ENCODE results near the gene CHMP4A. TPM values are rescaled to one million over a fixed set of nuclear protein-coding genes. Genes with fewer than 3 reads are reported as not detected.

CHMP4A gene
- total and polyA plus RNA-seq, 2 of the 13 experiments (the other 11 are each of a cell fraction or from before 2014, with no cell fraction given) = 83.6 to 113 TPM

GRCh38 chr14:24215495-24216344 lies 2.4 kb upstream of the CHMP4A start, which contains the start of gene MDP1 (continued):
- TF ChIP-seq NR0B2 (CRISPR knock-in tag; IDR thresholded peaks at IDR 0.05) (peak; percentile 97), ZNF10 (CRISPR knock-in tag; IDR thresholded peaks at IDR 0.05; ENCODE audit: borderline replicate concordance, low read depth) (peak; percentile 46; the same call in 1 of the 2 replicates), ZNF441 (CRISPR knock-in tag; IDR thresholded peaks at IDR 0.05; ENCODE audit: borderline replicate concordance) (peak; percentile 88; the same call in 1 of the 2 replicates), RAD51 (IDR thresholded peaks at IDR 0.05; ENCODE audit: borderline replicate concordance) (no peak), ZNF230 (CRISPR knock-in tag; IDR thresholded peaks at IDR 0.05) (peak; percentile 99), HNF4G (IDR thresholded peaks at IDR 0.05; ENCODE audit: borderline replicate concordance, low read depth, low read length) (no peak; the same call in 1 of the 2 replicates), HNF4G (CRISPR knock-in tag; IDR thresholded peaks at IDR 0.05; ENCODE audit: borderline replicate concordance, low read depth) (peak; percentile 93), ZNF34 (CRISPR knock-in tag; IDR thresholded peaks at IDR 0.05; ENCODE audit: borderline replicate concordance) (peak; percentile 100), ZNF646 (CRISPR knock-in tag; IDR thresholded peaks at IDR 0.05) (peak; percentile 53; the same call in 1 of the 2 replicates), KAT2B (IDR thresholded peaks at IDR 0.05; ENCODE audit: borderline replicate concordance, low read depth, low read length) (no peak)
- TF ChIP-seq, protein P1, sequence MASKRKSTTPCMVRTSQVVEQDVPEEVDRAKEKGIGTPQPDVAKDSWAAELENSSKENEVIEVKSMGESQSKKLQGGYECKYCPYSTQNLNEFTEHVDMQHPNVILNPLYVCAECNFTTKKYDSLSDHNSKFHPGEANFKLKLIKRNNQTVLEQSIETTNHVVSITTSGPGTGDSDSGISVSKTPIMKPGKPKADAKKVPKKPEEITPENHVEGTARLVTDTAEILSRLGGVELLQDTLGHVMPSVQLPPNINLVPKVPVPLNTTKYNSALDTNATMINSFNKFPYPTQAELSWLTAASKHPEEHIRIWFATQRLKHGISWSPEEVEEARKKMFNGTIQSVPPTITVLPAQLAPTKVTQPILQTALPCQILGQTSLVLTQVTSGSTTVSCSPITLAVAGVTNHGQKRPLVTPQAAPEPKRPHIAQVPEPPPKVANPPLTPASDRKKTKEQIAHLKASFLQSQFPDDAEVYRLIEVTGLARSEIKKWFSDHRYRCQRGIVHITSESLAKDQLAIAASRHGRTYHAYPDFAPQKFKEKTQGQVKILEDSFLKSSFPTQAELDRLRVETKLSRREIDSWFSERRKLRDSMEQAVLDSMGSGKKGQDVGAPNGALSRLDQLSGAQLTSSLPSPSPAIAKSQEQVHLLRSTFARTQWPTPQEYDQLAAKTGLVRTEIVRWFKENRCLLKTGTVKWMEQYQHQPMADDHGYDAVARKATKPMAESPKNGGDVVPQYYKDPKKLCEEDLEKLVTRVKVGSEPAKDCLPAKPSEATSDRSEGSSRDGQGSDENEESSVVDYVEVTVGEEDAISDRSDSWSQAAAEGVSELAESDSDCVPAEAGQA (IDR thresholded peaks at IDR 0.05; ENCODE audit: low read depth) = peak; percentile 95
- TF ChIP-seq, protein P1 (CRISPR knock-in tag; IDR thresholded peaks at IDR 0.05; ENCODE audit: borderline replicate concordance) = no peak
- TF ChIP-seq, protein P2, sequence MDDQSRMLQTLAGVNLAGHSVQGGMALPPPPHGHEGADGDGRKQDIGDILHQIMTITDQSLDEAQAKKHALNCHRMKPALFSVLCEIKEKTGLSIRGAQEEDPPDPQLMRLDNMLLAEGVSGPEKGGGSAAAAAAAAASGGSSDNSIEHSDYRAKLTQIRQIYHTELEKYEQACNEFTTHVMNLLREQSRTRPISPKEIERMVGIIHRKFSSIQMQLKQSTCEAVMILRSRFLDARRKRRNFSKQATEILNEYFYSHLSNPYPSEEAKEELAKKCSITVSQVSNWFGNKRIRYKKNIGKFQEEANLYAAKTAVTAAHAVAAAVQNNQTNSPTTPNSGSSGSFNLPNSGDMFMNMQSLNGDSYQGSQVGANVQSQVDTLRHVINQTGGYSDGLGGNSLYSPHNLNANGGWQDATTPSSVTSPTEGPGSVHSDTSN (CRISPR knock-in tag; IDR thresholded peaks at IDR 0.05; ENCODE audit: borderline replicate concordance) = no peak

All from HepG2 (cell line).